ENCODE measurements around the gene SLC36A3. TPM values are rescaled to one million over a fixed set of nuclear protein-coding genes. Genes with fewer than 3 reads are reported as not detected.

SLC36A3 gene
- total and polyA plus RNA-seq, 2 of the 4 experiments (the other 2 are of a cell fraction): not detected

DNA sequence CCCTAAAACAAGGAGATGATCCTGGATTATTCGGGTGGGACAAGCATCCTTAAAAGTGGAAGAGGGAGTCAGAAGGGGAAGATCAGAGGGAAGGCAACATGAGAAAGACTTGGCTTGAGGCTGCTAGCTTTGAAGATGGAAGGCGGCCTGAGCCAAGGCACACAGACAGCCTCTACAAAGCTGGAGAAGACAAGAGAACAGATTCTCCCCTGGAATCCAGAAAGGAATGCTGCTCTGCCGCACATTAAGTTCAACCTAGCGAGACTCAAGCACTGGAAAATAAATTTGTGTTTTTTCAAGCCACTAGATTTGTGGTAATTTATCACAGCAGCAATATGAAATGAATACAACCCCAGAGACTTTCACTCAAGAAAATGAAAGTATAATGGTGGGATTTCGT, 17.9 kb downstream of the SLC36A3 start:
- H2AFZ ChIP-seq (replicated peaks; ENCODE audit: low read length, poor library complexity): no peak overlapping the region
- no peak overlapping the region for H2AK9ac ChIP-seq (replicated peaks; ENCODE audit: low read depth, low read length, poor library complexity)
- no peak overlapping the region for H2BK20ac ChIP-seq (ENCODE audit: low read depth, low read length)
- no TSS peak for BruUV-seq (replicated peaks)
- H3K18ac ChIP-seq (ENCODE audit: low read depth, low read length): no peak overlapping the region
- H3K4me1 ChIP-seq (ENCODE audit: control insufficient read depth, insufficient read depth, low read length): no peaks in the 10 kb centered on the region
- 80% methylated on average over 1 of the region's 5 CpGs; no CpG with 5 or more reads in 1 of the 2 experiments for WGBS, 2 experiments (ENCODE audit: extremely low coverage in 2 of 2, insufficient read length in 1 of 2)
- no peak overlapping the region for H3K4me3 ChIP-seq (ENCODE audit: insufficient read depth, low read depth, low read length)
- in situ Hi-C loops (cut with MboI; ENCODE audit: low sequenced_read_pairs): no loop called here
- H3K27me3 ChIP-seq (ENCODE audit: control insufficient read depth, insufficient read depth, low read length): no peaks in the 10 kb centered on the region; the same call in none of the 2 replicates
- H4K5ac ChIP-seq (ENCODE audit: low read depth, low read length): no peak overlapping the region
- ChIA-PET POLR2A (ENCODE audit: unreplicated experiment) (no interaction called here), CTCF (no interaction called here)
- no peak overlapping the region for H3K23ac ChIP-seq (ENCODE audit: low read depth, low read length)
- no peaks in the 10 kb centered on the region for H3K9me3 ChIP-seq (ENCODE audit: control insufficient read depth, insufficient read depth, low read length)
- TF ChIP-seq RAD21 (IDR thresholded peaks at IDR 0.05; ENCODE audit: low read length): no peak
- TF ChIP-seq CHD1 (IDR thresholded peaks at IDR 0.05; ENCODE audit: low read depth, low read length): no peak
- no peak for TF ChIP-seq NFE2L2 (IDR thresholded peaks at IDR 0.05; ENCODE audit: low read depth, low read length)
- no peak for TF ChIP-seq CEBPB (IDR thresholded peaks at IDR 0.05; ENCODE audit: low read depth, low read length)
- TF ChIP-seq RFX5 (IDR thresholded peaks at IDR 0.05; ENCODE audit: low read depth, low read length): no peak
- TF ChIP-seq POLR2A (IDR thresholded peaks at IDR 0.05; ENCODE audit: low read depth, low read length): no peak
- TF ChIP-seq, protein P1, sequence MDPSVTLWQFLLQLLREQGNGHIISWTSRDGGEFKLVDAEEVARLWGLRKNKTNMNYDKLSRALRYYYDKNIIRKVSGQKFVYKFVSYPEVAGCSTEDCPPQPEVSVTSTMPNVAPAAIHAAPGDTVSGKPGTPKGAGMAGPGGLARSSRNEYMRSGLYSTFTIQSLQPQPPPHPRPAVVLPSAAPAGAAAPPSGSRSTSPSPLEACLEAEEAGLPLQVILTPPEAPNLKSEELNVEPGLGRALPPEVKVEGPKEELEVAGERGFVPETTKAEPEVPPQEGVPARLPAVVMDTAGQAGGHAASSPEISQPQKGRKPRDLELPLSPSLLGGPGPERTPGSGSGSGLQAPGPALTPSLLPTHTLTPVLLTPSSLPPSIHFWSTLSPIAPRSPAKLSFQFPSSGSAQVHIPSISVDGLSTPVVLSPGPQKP (IDR thresholded peaks at IDR 0.05; ENCODE audit: borderline replicate concordance, low read depth, low read length): no peak
- TF ChIP-seq MAFK (IDR thresholded peaks at IDR 0.05; ENCODE audit: low read depth, low read length): no peak
- TF ChIP-seq SMC3 (IDR thresholded peaks at IDR 0.05; ENCODE audit: low read depth, low read length): no peak
- no peak for TF ChIP-seq BHLHE40 (IDR thresholded peaks at IDR 0.05; ENCODE audit: low read depth, low read length)
- TF ChIP-seq RCOR1 (IDR thresholded peaks at IDR 0.05; ENCODE audit: insufficient replicate concordance, low read length): no peak
- no peak for TF ChIP-seq MXI1 (IDR thresholded peaks at IDR 0.05; ENCODE audit: borderline replicate concordance, low read depth, low read length)
- H3K9ac ChIP-seq (ENCODE audit: low read depth, low read length): no peak overlapping the region
- dilution Hi-C loops (cut with HindIII; ENCODE audit: low sequenced_read_pairs, unreplicated experiment): no loop called here
- H3K79me1 ChIP-seq (ENCODE audit: low read depth in 1 of 2, low read length in 2 of 2): no peaks in the 10 kb centered on the region
- no peak overlapping the region for H2BK15ac ChIP-seq (ENCODE audit: low read depth, low read length)
- H3K36me3 ChIP-seq (ENCODE audit: control insufficient read depth, insufficient read depth, low read length): no peaks in the 10 kb centered on the region
- H2BK5ac ChIP-seq (ENCODE audit: low read depth, low read length, poor library complexity, severe bottlenecking): no peak overlapping the region
- H4K91ac ChIP-seq (ENCODE audit: insufficient read depth, low read depth, low read length): no peak overlapping the region
- H4K20me1 ChIP-seq (ENCODE audit: insufficient read depth, low read length): no peaks in the 10 kb centered on the region
- ATAC-seq (ENCODE audit: low read depth) (no peak), DNase-seq (no peak)
- no peak overlapping the region for H4K8ac ChIP-seq (ENCODE audit: low read depth in 2 of 2, low read length in 2 of 2)
- H3K9me1 ChIP-seq (ENCODE audit: insufficient read depth, low read length): no peaks in the 10 kb centered on the region
- H3K4me2 ChIP-seq (ENCODE audit: low read depth, low read length): no peak overlapping the region
- no peak overlapping the region for H3K56ac ChIP-seq (ENCODE audit: extremely low read depth, insufficient read depth, low read length)
- H3K27ac ChIP-seq (ENCODE audit: insufficient read depth, low read length): no peak overlapping the region
- H3K14ac ChIP-seq (replicated peaks; ENCODE audit: low read depth, low read length): no peak overlapping the region
- no peak overlapping the region for H3K4ac ChIP-seq (ENCODE audit: low read depth, low read length)
- no peak overlapping the region for H2AK5ac ChIP-seq (ENCODE audit: low read depth, low read length)
- no peak overlapping the region for H2BK120ac ChIP-seq (ENCODE audit: low read depth, low read length)
- intact Hi-C loops (cut with micrococcal nuclease): no loop called here

Measured in IMR-90 (cell line).